Muscle of back (tissue), 11 donors: ENCODE measurements around the gene DRC7. TPM values are rescaled to one million over a fixed set of nuclear protein-coding genes. Genes with fewer than 3 reads are reported as not detected.
"Not testable (repeated sequence)": the region's sequence is repeated elsewhere in the genome, so short reads cannot be mapped to it uniquely, and the experiment has no call there.

ENCODE experiments used
- DNase-seq, 3 donors: peaks; one replicate each; pipeline versions ENCODE4 v3.0.0 to v3.0.0-alpha.2; 2013
- polyA plus RNA-seq, 10 donors: library from polyadenylated mRNA; unstranded; fragments of 120-200 nt; gene quantifications; one replicate each; pipeline ENCODE4 v1.2.1, GENCODE V29; 2013; ENCODE audit not compliant: insufficient read length in 10 of 10

DRC7 gene
- polyA plus RNA-seq, 10 donors: 0.07 to 0.23 (median 0.15) TPM; not detected in 6

GRCh38 chr16:57761301-57761700 lies 66.7 kb downstream of the DRC7 start:
- DNase-seq: no peak

GRCh38 chr16:57761957-57762356 lies 67.4 kb downstream of the DRC7 start:
- no peak for DNase-seq

GRCh38 chr16:57762365-57763040 lies 67.9 kb downstream of the DRC7 start:
- no peak for DNase-seq

GRCh38 chr16:57763285-57764005 lies 68.8 kb downstream of the DRC7 start:
- no peak for DNase-seq

GRCh38 chr16:57764006-57764340 lies 69.4 kb downstream of the DRC7 start:
- no peak for DNase-seq

- peak in 1 of 3 donors; percentile 65 for DNase-seq
Observed at GRCh38 chr16:57764341-57765159, 69.9 kb downstream of the DRC7 start.

GRCh38 chr16:57765160-57765728 lies 70.6 kb downstream of the DRC7 start:
- no peak for DNase-seq

GRCh38 chr16:57766714-57767348 lies 72.2 kb downstream of the DRC7 start:
- no peak for DNase-seq

- no peak for DNase-seq
Observed at GRCh38 chr16:57769541-57770145, 75.0 kb downstream of the DRC7 start.

GRCh38 chr16:57770361-57770760 lies 75.8 kb downstream of the DRC7 start:
- no peak for DNase-seq

- DNase-seq: no peak
Observed at GRCh38 chr16:57771141-57771785, 76.7 kb downstream of the DRC7 start.

- DNase-seq: no peak
Observed at GRCh38 chr16:57773019-57773418, 78.4 kb downstream of the DRC7 start.

- DNase-seq: no peak
Observed at GRCh38 chr16:57773655-57774295, 79.2 kb downstream of the DRC7 start.

- DNase-seq: no peak
Observed at GRCh38 chr16:57774705-57775285, 80.2 kb downstream of the DRC7 start.

- peak in 2 of 3 donors; percentile 39 to 47 for DNase-seq
Observed at GRCh38 chr16:57775661-57776469, 81.3 kb downstream of the DRC7 start.

- DNase-seq: no peak
Observed at GRCh38 chr16:57778658-57779057, 84.1 kb downstream of the DRC7 start.

- not testable (repeated sequence) for DNase-seq
Observed at GRCh38 chr16:57779836-57780235, 85.2 kb downstream of the DRC7 start.

- DNase-seq: no peak
Observed at GRCh38 chr16:57781349-57781740, 86.7 kb downstream of the DRC7 start.
